Activated naive CD4-positive, alpha-beta T cell treated with anti-CD3 and anti-CD28 coated beads, Interleukin-2, amount 50 U/mL, for 24 hours (primary cell): Measurements from ENCODE around the gene CFAP100.
A peak's percentile ranks its signal among the peaks of the same experiment; 100 is the strongest.

Experiments used
- H3K27ac Mint-ChIP-seq: one replicate; pipeline ENCODE4 v1.8.0; 2021; ENCODE audit warnings: mild to moderate bottlenecking, mixed read lengths
- H3K27me3 Mint-ChIP-seq: one replicate; pipeline ENCODE4 v1.8.0; 2021; ENCODE audit warnings: mixed read lengths
- H3K36me3 Mint-ChIP-seq: one replicate; pipeline ENCODE4 v1.8.0; 2021; ENCODE audit warnings: mixed read lengths
- H3K4me1 Mint-ChIP-seq: one replicate; pipeline ENCODE4 v1.8.0; 2021; ENCODE audit warnings: mixed read lengths
- H3K4me3 Mint-ChIP-seq: one replicate; pipeline ENCODE4 v1.8.0; 2021; ENCODE audit warnings: mild to moderate bottlenecking, mixed read lengths
- H3K9me3 Mint-ChIP-seq: one replicate; pipeline ENCODE4 v1.8.0; 2021; ENCODE audit warnings: mixed read lengths

The CFAP100 gene

GRCh38 chr3:126460381-126460780, 65.7 kb downstream of the CFAP100 start:
- Mint-ChIP-seq H3K9me3 (no peaks in the 10 kb centered on the region), H3K36me3 (peaks cover 2% of the 10 kb centered on the region), H3K4me3 (no peak overlapping the region), H3K27ac (no peak overlapping the region), H3K4me1 (peaks cover 13% of the 10 kb centered on the region), H3K27me3 (no peaks in the 10 kb centered on the region)

- Mint-ChIP-seq H3K9me3 (no peaks in the 10 kb centered on the region), H3K4me3 (no peak overlapping the region), H3K36me3 (peaks cover under 1% of the 10 kb centered on the region), H3K27me3 (no peaks in the 10 kb centered on the region), H3K27ac (no peak overlapping the region), H3K4me1 (peaks cover 12% of the 10 kb centered on the region)
Observed at GRCh38 chr3:126461450-126462070, 66.9 kb downstream of the CFAP100 start.

GRCh38 chr3:126463521-126463920, 68.8 kb downstream of the CFAP100 start:
- H3K9me3 Mint-ChIP-seq, result no peaks in the 10 kb centered on the region
- peaks cover 19% of the 10 kb centered on the region for H3K4me1 Mint-ChIP-seq
- H3K4me3 Mint-ChIP-seq, result no peak overlapping the region
- H3K27me3 Mint-ChIP-seq, result no peaks in the 10 kb centered on the region
- H3K27ac Mint-ChIP-seq, result no peak overlapping the region
- H3K36me3 Mint-ChIP-seq, result no peaks in the 10 kb centered on the region

- H3K36me3 Mint-ChIP-seq, result peaks cover under 1% of the 10 kb centered on the region
- peaks cover 21% of the 10 kb centered on the region for H3K4me1 Mint-ChIP-seq
- H3K9me3 Mint-ChIP-seq, result no peaks in the 10 kb centered on the region
- no peaks in the 10 kb centered on the region for H3K27me3 Mint-ChIP-seq
- H3K27ac Mint-ChIP-seq, result no peak overlapping the region
- no peak overlapping the region for H3K4me3 Mint-ChIP-seq
Observed at GRCh38 chr3:126464093-126464492, 69.4 kb downstream of the CFAP100 start.

GRCh38 chr3:126464494-126464893, 69.8 kb downstream of the CFAP100 start:
- no peaks in the 10 kb centered on the region for H3K9me3 Mint-ChIP-seq
- H3K4me3 Mint-ChIP-seq, result no peak overlapping the region
- no peaks in the 10 kb centered on the region for H3K27me3 Mint-ChIP-seq
- peaks cover 25% of the 10 kb centered on the region for H3K4me1 Mint-ChIP-seq
- H3K27ac Mint-ChIP-seq, result no peak overlapping the region
- H3K36me3 Mint-ChIP-seq, result peaks cover 5% of the 10 kb centered on the region

- no peak overlapping the region for H3K4me3 Mint-ChIP-seq
- H3K27ac Mint-ChIP-seq, result no peak overlapping the region
- H3K4me1 Mint-ChIP-seq, result peaks cover 30% of the 10 kb centered on the region
- no peaks in the 10 kb centered on the region for H3K9me3 Mint-ChIP-seq
- no peaks in the 10 kb centered on the region for H3K27me3 Mint-ChIP-seq
- peaks cover 7% of the 10 kb centered on the region for H3K36me3 Mint-ChIP-seq
Observed at GRCh38 chr3:126464997-126465396, 70.3 kb downstream of the CFAP100 start.

GRCh38 chr3:126465928-126466544, 71.3 kb downstream of the CFAP100 start:
- H3K36me3 Mint-ChIP-seq, result peaks cover 7% of the 10 kb centered on the region
- H3K27ac Mint-ChIP-seq, result no peak overlapping the region
- H3K4me1 Mint-ChIP-seq, result peaks cover 35% of the 10 kb centered on the region
- H3K4me3 Mint-ChIP-seq, result no peak overlapping the region
- H3K27me3 Mint-ChIP-seq, result no peaks in the 10 kb centered on the region
- no peaks in the 10 kb centered on the region for H3K9me3 Mint-ChIP-seq

- Mint-ChIP-seq H3K36me3 (peaks cover 7% of the 10 kb centered on the region), H3K4me3 (no peak overlapping the region), H3K9me3 (no peaks in the 10 kb centered on the region), H3K4me1 (peaks cover 45% of the 10 kb centered on the region), H3K27me3 (no peaks in the 10 kb centered on the region), H3K27ac (peak overlapping the region; percentile 21)
Observed at GRCh38 chr3:126466886-126467610, 72.3 kb downstream of the CFAP100 start.

GRCh38 chr3:126467611-126467955, 72.9 kb downstream of the CFAP100 start:
- H3K9me3 Mint-ChIP-seq, result no peaks in the 10 kb centered on the region
- H3K27me3 Mint-ChIP-seq, result no peaks in the 10 kb centered on the region
- H3K4me1 Mint-ChIP-seq, result peaks cover 50% of the 10 kb centered on the region
- peaks cover 7% of the 10 kb centered on the region for H3K36me3 Mint-ChIP-seq
- H3K4me3 Mint-ChIP-seq, result no peak overlapping the region
- no peak overlapping the region for H3K27ac Mint-ChIP-seq

- Mint-ChIP-seq H3K36me3 (peaks cover 8% of the 10 kb centered on the region), H3K4me1 (peaks cover 57% of the 10 kb centered on the region), H3K4me3 (no peak overlapping the region), H3K9me3 (no peaks in the 10 kb centered on the region), H3K27me3 (no peaks in the 10 kb centered on the region), H3K27ac (no peak overlapping the region)
Observed at GRCh38 chr3:126468028-126468891, 73.6 kb downstream of the CFAP100 start.

- Mint-ChIP-seq H3K4me3 (no peak overlapping the region), H3K27me3 (no peaks in the 10 kb centered on the region), H3K9me3 (no peaks in the 10 kb centered on the region), H3K27ac (peak overlapping the region; percentile 86), H3K4me1 (peaks cover 69% of the 10 kb centered on the region), H3K36me3 (peaks cover 11% of the 10 kb centered on the region)
Observed at GRCh38 chr3:126469479-126469878, 74.8 kb downstream of the CFAP100 start.

GRCh38 chr3:126472277-126473006, 77.7 kb downstream of the CFAP100 start:
- no peaks in the 10 kb centered on the region for H3K27me3 Mint-ChIP-seq
- H3K9me3 Mint-ChIP-seq, result no peaks in the 10 kb centered on the region
- peaks cover 11% of the 10 kb centered on the region for H3K36me3 Mint-ChIP-seq
- peak overlapping the region; percentile 86 for H3K27ac Mint-ChIP-seq
- peaks cover 78% of the 10 kb centered on the region for H3K4me1 Mint-ChIP-seq
- H3K4me3 Mint-ChIP-seq, result peak overlapping the region; percentile 84

GRCh38 chr3:126473292-126474168, 78.8 kb downstream of the CFAP100 start:
- Mint-ChIP-seq H3K9me3 (no peaks in the 10 kb centered on the region), H3K27ac (peak overlapping the region; percentile 86), H3K27me3 (no peaks in the 10 kb centered on the region), H3K36me3 (peaks cover 11% of the 10 kb centered on the region), H3K4me1 (peaks cover 71% of the 10 kb centered on the region), H3K4me3 (peak overlapping the region; percentile 84)
